ENCODE data around the gene PLD2. TPM values are rescaled to one million over a fixed set of nuclear protein-coding genes. Genes with fewer than 3 reads are reported as not detected.

The PLD2 gene
- total RNA-seq, 4 donors from 2014 or later: 53.5 to 134 (median 57.6) TPM

DNA sequence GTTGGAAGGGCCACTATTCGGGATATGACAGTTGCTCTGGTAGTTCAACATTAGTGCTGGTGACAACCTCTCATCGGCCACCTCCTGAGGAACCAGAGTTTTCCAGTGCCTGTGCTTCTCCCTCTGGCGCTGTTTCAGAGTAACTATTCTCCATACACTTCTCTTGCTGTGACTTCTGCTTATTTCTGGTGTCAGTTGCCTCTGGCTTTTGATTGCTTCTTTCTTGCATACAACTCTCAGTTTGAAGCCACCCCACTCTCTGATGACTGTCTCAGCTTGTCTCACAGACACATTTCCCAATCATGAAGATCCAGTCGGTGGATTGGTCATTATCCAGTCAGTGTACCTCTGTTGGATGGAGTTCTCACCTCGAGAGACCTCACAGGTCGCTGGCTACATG lies 38.7 kb upstream of the PLD2 start:
- H3K27ac ChIP-seq: no peak overlapping the region
- WGBS: 80% methylated on average over 6 of the region's 6 CpGs
- DNase-seq (ENCODE audit: low spot score in 2 of 2): no peak

DNA sequence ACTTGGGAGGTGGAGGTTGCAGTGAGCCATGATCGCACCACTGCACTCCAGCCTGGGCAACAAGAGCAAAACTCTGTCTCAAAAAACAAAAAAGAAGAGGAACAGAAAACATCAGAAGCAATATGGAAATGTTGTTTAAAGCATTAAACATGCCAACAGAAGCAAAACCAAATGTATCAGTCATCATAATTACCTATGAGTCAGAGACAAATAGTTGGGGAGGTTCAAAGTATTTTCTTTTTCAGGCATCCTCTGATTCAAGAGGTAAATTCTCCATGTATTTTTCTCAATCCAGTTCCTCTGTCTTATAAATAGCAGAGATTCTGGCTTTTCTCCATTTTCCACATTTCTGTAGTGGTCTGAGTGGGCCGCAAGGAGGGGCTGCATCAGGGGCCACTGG lies 37.3 kb upstream of the PLD2 start:
- 94% methylated on average over 2 of the region's 2 CpGs for WGBS
- no peak for DNase-seq (ENCODE audit: low spot score in 2 of 2)
- no peak overlapping the region for H3K27ac ChIP-seq
- no peaks in the 10 kb centered on the region for H3K36me3 ChIP-seq
- H3K27me3 ChIP-seq: peaks cover 7% of the 10 kb centered on the region
- no peaks in the 10 kb centered on the region for H3K9me3 ChIP-seq
- H3K4me3 ChIP-seq: no peak overlapping the region
- peaks cover 5% of the 10 kb centered on the region for H3K4me1 ChIP-seq
- TF ChIP-seq, protein P1, sequence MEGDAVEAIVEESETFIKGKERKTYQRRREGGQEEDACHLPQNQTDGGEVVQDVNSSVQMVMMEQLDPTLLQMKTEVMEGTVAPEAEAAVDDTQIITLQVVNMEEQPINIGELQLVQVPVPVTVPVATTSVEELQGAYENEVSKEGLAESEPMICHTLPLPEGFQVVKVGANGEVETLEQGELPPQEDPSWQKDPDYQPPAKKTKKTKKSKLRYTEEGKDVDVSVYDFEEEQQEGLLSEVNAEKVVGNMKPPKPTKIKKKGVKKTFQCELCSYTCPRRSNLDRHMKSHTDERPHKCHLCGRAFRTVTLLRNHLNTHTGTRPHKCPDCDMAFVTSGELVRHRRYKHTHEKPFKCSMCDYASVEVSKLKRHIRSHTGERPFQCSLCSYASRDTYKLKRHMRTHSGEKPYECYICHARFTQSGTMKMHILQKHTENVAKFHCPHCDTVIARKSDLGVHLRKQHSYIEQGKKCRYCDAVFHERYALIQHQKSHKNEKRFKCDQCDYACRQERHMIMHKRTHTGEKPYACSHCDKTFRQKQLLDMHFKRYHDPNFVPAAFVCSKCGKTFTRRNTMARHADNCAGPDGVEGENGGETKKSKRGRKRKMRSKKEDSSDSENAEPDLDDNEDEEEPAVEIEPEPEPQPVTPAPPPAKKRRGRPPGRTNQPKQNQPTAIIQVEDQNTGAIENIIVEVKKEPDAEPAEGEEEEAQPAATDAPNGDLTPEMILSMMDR (IDR thresholded peaks at IDR 0.05): no peak

More for the DNA sequence above, 38.7 kb upstream of the PLD2 start:
- no peak for TF ChIP-seq EP300 (IDR thresholded peaks at IDR 0.05)
- no peak for TF ChIP-seq POLR2A (IDR thresholded peaks at IDR 0.05)
- TF ChIP-seq, protein P1 (IDR thresholded peaks at IDR 0.05): no peak
- TF ChIP-seq POLR2AphosphoS5 (IDR thresholded peaks at IDR 0.05): no peak
- Histone ChIP-seq H3K9me3 (no peaks in the 10 kb centered on the region), H3K27me3 (peaks cover 7% of the 10 kb centered on the region), H3K4me3 (no peak overlapping the region), H3K36me3 (no peaks in the 10 kb centered on the region), H3K4me1 (peaks cover 5% of the 10 kb centered on the region)

DNA sequence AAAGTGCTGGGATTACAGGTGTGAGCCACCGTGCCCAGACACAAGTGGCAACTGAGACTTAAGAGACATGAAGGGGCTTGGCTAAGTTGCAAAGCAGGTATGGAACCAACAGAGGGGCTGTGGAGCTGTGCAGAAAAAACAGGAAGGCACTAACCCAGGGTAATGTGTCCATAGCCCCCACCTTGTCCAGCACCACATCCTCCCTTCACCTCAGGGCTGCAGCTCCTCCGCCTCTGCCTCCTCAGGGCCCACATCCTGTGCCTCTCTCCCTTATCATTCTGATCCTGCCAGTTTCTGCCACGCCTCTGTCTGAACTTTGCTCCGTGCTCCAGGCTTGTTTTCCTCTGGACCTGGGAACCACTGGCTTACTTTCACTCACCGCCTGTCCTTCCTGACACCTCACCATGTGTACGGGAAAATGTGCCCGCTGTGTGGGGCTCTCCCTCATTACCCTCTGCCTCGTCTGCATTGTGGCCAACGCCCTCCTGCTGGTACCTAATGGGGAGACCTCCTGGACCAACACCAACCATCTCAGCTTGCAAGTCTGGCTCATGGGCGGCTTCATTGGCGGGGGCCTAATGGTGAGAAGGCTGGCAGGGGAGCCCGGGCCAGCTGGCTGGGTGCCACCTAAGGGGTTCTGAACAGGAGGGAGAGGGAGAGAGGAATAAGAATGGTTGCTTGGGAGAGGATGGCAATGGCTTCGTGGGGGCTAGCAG lies 35.3 kb upstream of the PLD2 start, which contains the start of gene TM4SF5:
TSS of gene TM4SF5 (plus strand) at position 368 of the 716 bp plus-strand sequence. CDS start at position 405, 37 bp downstream.
- no peak within 1 kb of the TSS for H3K27ac ChIP-seq
- H3K4me3 ChIP-seq: no peak within 1 kb of the TSS
- 42% methylated on average over 13 of the region's 13 CpGs for WGBS
- H3K9me3 ChIP-seq: no peaks in the 10 kb centered on the region
- peaks cover 7% of the 10 kb centered on the region for H3K27me3 ChIP-seq
- H3K4me1 ChIP-seq: peaks cover 5% of the 10 kb centered on the region
- H3K36me3 ChIP-seq: no peaks in the 10 kb centered on the region
- no peak for DNase-seq (ENCODE audit: low spot score in 2 of 2)
- no peak for TF ChIP-seq POLR2AphosphoS5 (IDR thresholded peaks at IDR 0.05)
- TF ChIP-seq EP300 (IDR thresholded peaks at IDR 0.05): no peak
- TF ChIP-seq, protein P1 (IDR thresholded peaks at IDR 0.05): no peak
- no peak for TF ChIP-seq POLR2A (IDR thresholded peaks at IDR 0.05)

DNA sequence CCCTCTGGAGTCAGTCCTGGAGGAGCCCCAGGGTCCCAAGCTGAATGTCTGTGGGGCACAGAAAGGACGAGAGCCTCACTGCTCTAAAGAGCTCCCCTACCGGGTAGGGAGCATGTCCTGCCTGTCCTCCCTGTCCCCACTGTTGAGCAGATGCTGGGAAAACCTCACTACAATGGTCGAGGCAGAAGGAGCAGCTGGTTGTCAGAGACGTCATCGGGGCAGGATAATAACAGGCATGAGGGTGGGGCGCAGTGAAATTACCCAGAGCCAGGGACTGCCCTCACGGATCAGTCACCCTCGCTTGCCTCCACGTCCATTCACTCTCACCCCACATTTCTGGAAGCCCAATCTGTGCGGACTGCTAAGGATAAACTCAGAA lies 34.7 kb upstream of the PLD2 start:
- no peak for DNase-seq (ENCODE audit: low spot score in 2 of 2)
- Histone ChIP-seq H3K36me3 (no peaks in the 10 kb centered on the region), H3K27ac (no peak overlapping the region), H3K4me1 (peaks cover 5% of the 10 kb centered on the region), H3K27me3 (peaks cover 7% of the 10 kb centered on the region), H3K4me3 (no peak overlapping the region), H3K9me3 (no peaks in the 10 kb centered on the region)
- 70% methylated on average over 10 of the region's 10 CpGs for WGBS
- TF ChIP-seq POLR2A (IDR thresholded peaks at IDR 0.05) (no peak), EP300 (IDR thresholded peaks at IDR 0.05) (no peak), POLR2AphosphoS5 (IDR thresholded peaks at IDR 0.05) (no peak)

DNA sequence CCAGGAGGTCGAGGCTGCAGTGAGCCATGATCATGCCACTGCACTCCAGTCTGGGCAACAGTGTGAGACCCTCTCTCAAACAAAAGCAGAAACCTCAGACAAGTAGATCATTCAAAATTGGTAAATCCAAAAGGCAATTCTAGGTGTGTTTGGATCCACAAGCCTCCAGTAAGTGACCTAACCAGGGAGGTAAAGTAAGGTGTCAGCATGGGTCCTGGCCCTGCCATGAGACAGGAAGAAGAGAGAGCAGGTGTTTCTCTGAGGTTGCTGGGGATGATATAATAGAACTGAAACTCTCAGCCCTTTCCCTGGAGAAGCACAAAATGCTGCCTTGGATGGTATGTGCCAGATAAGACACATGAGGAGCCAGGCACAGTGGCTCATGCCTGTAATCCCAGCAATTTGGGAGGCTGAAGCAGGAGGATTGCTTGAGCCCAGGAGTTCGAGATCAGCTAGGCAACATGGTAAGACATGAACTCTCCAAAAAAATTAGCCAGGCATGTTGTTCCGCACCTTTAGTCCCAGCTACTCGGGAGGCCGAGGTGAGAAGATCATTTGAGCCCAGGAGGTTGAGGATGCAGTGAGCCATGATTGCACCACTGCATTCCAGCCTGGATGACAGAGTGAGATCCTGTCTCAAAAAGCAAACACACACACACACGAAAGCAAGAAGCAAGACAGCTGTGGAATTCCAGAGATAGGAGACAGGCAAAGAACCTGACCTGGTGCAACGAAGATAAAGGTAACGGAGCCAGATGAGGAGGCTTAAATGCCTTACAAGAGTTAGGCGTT lies 28.8 kb upstream of the PLD2 start:
- TF ChIP-seq, protein P1 (IDR thresholded peaks at IDR 0.05): no peak
- TF ChIP-seq POLR2AphosphoS5 (IDR thresholded peaks at IDR 0.05) (no peak), EP300 (IDR thresholded peaks at IDR 0.05) (no peak), POLR2A (IDR thresholded peaks at IDR 0.05) (no peak)
- DNase-seq (ENCODE audit: low spot score in 2 of 2): no peak
- 78% methylated on average over 9 of the region's 9 CpGs for WGBS
- Histone ChIP-seq H3K4me1 (no peaks in the 10 kb centered on the region), H3K9me3 (no peaks in the 10 kb centered on the region), H3K4me3 (no peak overlapping the region), H3K36me3 (no peaks in the 10 kb centered on the region), H3K27me3 (peaks cover 15% of the 10 kb centered on the region), H3K27ac (no peak overlapping the region)

Data from suprapubic skin (tissue), 4 donors.